Measurements from ENCODE around the gene TMEM120B.
"Not testable (repeated sequence)": the region's sequence is repeated elsewhere in the genome, so short reads cannot be mapped to it uniquely, and the experiment has no call there.

The TMEM120B gene

DNA sequence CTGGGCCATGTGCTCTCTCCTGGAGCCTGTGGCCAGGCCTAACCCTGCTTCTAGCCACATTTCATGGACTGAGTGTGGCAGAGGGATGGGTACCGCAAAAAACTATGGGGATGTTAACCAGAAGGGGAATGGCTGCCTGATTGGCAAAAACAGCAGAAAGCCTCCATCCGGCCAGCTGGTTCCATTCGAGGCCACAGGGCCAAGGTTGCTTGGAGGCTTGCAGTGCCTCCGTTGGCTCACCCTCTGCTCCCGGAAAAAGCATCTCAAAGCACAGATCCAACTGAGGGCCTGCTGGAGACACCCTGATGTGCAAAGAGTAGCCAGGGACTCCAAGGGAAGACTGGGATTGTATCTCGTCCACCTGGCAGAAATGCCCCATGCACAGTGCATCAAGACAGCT, 16.5 kb downstream of the TMEM120B start:
- Histone ChIP-seq H3K4me3 (replicated peaks; ENCODE audit: low read depth, low read length) (no peak overlapping the region), H3K36me3 (ENCODE audit: control insufficient read depth, insufficient read depth, low read length) (no peaks in the 10 kb centered on the region; the same call in 1 of the 2 replicates), H3K27me3 (replicated peaks; ENCODE audit: control insufficient read depth, insufficient read depth, low read length) (no peaks in the 10 kb centered on the region)
- DNase-seq (ENCODE audit: extremely low read depth, insufficient read length) = no peak
- TF ChIP-seq, protein P1, sequence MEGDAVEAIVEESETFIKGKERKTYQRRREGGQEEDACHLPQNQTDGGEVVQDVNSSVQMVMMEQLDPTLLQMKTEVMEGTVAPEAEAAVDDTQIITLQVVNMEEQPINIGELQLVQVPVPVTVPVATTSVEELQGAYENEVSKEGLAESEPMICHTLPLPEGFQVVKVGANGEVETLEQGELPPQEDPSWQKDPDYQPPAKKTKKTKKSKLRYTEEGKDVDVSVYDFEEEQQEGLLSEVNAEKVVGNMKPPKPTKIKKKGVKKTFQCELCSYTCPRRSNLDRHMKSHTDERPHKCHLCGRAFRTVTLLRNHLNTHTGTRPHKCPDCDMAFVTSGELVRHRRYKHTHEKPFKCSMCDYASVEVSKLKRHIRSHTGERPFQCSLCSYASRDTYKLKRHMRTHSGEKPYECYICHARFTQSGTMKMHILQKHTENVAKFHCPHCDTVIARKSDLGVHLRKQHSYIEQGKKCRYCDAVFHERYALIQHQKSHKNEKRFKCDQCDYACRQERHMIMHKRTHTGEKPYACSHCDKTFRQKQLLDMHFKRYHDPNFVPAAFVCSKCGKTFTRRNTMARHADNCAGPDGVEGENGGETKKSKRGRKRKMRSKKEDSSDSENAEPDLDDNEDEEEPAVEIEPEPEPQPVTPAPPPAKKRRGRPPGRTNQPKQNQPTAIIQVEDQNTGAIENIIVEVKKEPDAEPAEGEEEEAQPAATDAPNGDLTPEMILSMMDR (IDR thresholded peaks at IDR 0.05; ENCODE audit: insufficient read depth, low read length, poor library complexity, severe bottlenecking) = no peak

DNA sequence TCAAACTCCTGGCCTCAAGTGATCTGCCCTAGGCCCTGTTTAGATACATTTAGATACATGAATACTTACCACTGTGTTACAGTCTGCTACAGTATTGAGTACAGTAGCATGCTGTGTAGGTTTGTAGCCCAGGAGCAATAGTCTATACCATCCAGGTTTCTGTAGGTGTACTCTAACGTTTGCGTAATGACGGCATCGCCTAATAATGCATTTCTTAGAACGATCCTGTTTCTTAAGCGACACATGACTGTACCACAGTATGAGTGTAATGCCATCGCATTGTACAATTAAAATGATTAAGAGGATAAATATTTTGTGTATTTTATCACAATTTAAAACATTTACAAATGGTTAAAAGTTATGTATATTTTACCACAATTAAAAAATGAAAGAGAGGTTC, 18.9 kb downstream of the TMEM120B start:
- TF ChIP-seq, protein P1 (IDR thresholded peaks at IDR 0.05; ENCODE audit: insufficient read depth, low read length, poor library complexity, severe bottlenecking) = no peak
- no peak overlapping the region for H3K4me3 ChIP-seq (replicated peaks; ENCODE audit: low read depth, low read length)
- DNase-seq (ENCODE audit: extremely low read depth, insufficient read length) = no peak
- no peaks in the 10 kb centered on the region for H3K36me3 ChIP-seq (ENCODE audit: control insufficient read depth, insufficient read depth, low read length)
- no peaks in the 10 kb centered on the region for H3K27me3 ChIP-seq (replicated peaks; ENCODE audit: control insufficient read depth, insufficient read depth, low read length)

DNA sequence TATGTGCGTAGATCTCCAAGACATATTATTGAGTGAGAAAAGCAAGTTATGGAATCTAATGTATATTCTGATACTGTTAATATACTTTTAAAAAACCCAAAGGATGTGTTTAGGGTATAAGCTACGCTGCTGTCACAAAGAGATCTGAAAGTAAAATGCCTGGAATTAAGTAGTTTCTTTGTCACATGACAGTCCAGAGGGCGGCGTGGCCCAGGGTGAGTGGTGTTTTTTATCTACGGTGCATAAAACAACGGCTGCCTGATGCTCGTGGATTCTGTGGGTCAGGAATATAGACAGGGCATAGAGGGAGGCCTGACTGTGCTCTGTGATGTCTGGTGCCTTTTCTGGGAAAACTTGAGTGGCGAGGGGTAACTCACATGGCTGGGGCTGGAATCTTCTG, 21.3 kb downstream of the TMEM120B start:
- DNase-seq (ENCODE audit: extremely low read depth, insufficient read length) = no peak
- no peak overlapping the region for H3K4me3 ChIP-seq (replicated peaks; ENCODE audit: low read depth, low read length)
- H3K36me3 ChIP-seq (ENCODE audit: control insufficient read depth, insufficient read depth, low read length) = no peaks in the 10 kb centered on the region
- H3K27me3 ChIP-seq (replicated peaks; ENCODE audit: control insufficient read depth, insufficient read depth, low read length) = no peaks in the 10 kb centered on the region
- TF ChIP-seq, protein P1 (IDR thresholded peaks at IDR 0.05; ENCODE audit: insufficient read depth, low read length, poor library complexity, severe bottlenecking) = no peak

DNA sequence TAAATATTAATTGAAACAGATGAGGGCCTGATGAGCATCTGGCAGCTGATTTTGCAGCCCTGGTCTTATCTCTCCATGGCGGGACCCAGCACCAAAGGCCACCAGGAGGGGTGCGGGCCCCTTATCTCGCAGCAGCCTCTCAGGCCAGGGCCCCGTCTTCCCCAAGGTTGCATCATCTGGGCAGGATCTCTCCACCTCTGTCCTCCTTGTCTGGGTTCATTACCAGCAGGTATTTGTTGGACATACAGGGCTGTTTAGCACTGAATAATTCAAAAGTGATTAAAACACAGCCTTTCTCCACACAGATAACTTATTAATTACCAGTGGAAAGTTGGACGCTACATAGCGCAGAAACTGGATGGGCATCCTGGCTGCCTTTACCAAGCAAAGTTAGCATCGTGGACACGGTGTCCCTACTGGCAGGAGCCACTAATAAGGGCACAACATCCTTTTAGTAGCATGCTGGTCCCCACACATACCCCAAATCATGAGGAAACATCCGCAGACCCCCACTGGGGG, 25.8 kb downstream of the TMEM120B start:
- Histone ChIP-seq H3K27me3 (replicated peaks; ENCODE audit: control insufficient read depth, insufficient read depth, low read length) (no peaks in the 10 kb centered on the region), H3K36me3 (ENCODE audit: control insufficient read depth, insufficient read depth, low read length) (no peaks in the 10 kb centered on the region)
- DNase-seq (ENCODE audit: extremely low read depth, insufficient read length) = no peak

DNA sequence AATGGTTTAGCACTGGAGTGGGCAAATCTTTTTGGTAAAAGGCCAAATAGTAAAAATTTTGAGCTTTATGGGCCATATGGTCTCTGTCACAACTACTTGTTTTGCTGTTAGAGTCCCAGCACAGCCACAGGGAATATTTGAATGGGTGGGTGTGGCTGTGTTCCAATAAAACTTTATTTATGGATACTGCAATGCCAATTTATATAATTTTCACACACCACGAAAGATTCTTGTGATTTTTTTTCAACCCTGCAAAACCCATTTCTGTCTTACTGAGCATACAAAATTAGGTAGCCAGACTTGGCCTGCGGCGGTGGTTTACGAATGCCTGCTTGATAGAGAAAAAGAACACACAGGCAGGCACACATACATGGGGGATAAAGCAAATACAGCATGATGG, 28.3 kb downstream of the TMEM120B start:
- DNase-seq (ENCODE audit: extremely low read depth, insufficient read length) = no peak
- H3K4me3 ChIP-seq (replicated peaks; ENCODE audit: low read depth, low read length) = no peak overlapping the region
- H3K36me3 ChIP-seq (ENCODE audit: control insufficient read depth, insufficient read depth, low read length) = peaks cover 3% of the 10 kb centered on the region
- no peaks in the 10 kb centered on the region for H3K27me3 ChIP-seq (replicated peaks; ENCODE audit: control insufficient read depth, insufficient read depth, low read length)
- TF ChIP-seq, protein P1 (IDR thresholded peaks at IDR 0.05; ENCODE audit: insufficient read depth, low read length, poor library complexity, severe bottlenecking) = no peak

More for the DNA sequence above, 25.8 kb downstream of the TMEM120B start:
- TF ChIP-seq, protein P1 (IDR thresholded peaks at IDR 0.05; ENCODE audit: insufficient read depth, low read length, poor library complexity, severe bottlenecking) = no peak
- no peak overlapping the region for H3K4me3 ChIP-seq (replicated peaks; ENCODE audit: low read depth, low read length)

DNA sequence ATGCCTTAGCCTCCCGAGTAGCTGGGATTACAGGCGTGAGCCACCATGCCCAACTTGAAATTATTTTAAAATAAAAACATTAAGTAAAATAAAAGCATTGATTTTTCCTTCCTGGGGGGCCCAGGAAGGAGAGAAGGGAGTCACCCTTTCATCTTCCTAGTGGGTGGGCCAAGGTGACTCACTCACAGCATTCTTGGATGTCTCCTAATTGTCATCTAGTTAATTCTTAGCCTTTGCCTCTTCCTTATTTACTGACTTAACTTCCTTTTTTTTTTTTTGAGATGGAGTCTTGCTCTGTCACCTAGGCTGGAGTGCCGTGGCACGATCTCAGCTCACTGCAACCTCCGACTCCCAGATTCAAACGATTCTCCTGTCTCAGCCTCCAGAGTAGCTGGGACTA, 29.2 kb downstream of the TMEM120B start:
- Histone ChIP-seq H3K4me3 (replicated peaks; ENCODE audit: low read depth, low read length) (no peak overlapping the region), H3K36me3 (ENCODE audit: control insufficient read depth, insufficient read depth, low read length) (peaks cover 3% of the 10 kb centered on the region), H3K27me3 (replicated peaks; ENCODE audit: control insufficient read depth, insufficient read depth, low read length) (no peaks in the 10 kb centered on the region)
- TF ChIP-seq, protein P1 (IDR thresholded peaks at IDR 0.05; ENCODE audit: insufficient read depth, low read length, poor library complexity, severe bottlenecking) = no peak
- DNase-seq (ENCODE audit: extremely low read depth, insufficient read length) = no peak

- not testable (repeated sequence) for DNase-seq (ENCODE audit: extremely low read depth, insufficient read length); H3K27me3 ChIP-seq (replicated peaks; ENCODE audit: control insufficient read depth, insufficient read depth, low read length); H3K4me3 ChIP-seq (replicated peaks; ENCODE audit: low read depth, low read length); H3K36me3 ChIP-seq (ENCODE audit: control insufficient read depth, insufficient read depth, low read length)
Measured at GRCh38 chr12:121745545-121745944, 33.0 kb downstream of the TMEM120B start.
